GM12878 (cell line): ENCODE results near the gene LTBP3. TPM values are rescaled to one million over a fixed set of nuclear protein-coding genes. Genes with fewer than 3 reads are reported as not detected.

Experiments
- ATAC-seq: fragments of 200-7000 bp; cut with Tn5 transposase; 3 replicates; pipeline ENCODE4 v1.9.1; 2020; ENCODE audit warnings: mild to moderate bottlenecking, moderate library complexity
- BruUV-seq: library from RNA; stranded (reverse); fragments of 400-500 nt; replicated peaks from 2 replicates; lab custom pipeline; 2021; lab: Mats Ljungman, UMichigan
- CTCF ChIA-PET: fragments of 300-600 bp; sonication (Branson Sonifier 250); formaldehyde crosslinking; extraction: SDS; loops from one replicate; lab custom pipeline; 2021; ENCODE audit warnings: inconsistent platforms; lab: Yijun Ruan, JAX
- POLR2A ChIA-PET: fragments of 350-600 bp; formaldehyde crosslinking; extraction: SDS; loops from one replicate; lab custom pipeline; 2021; ENCODE audit warnings: inconsistent platforms; lab: Charles Lee
- RAD21 ChIA-PET: fragments of 300-600 bp; sonication (Branson Sonifier 250); formaldehyde crosslinking; loops from one replicate; lab custom pipeline; 2023; ENCODE audit warnings: antibody characterized with exemption; ENCODE audit not compliant: unreplicated experiment; lab: Charles Lee
- SMC1A ChIA-PET: fragments of 300-600 bp; sonication (Branson Sonifier 250); formaldehyde crosslinking; loops from one replicate; lab custom pipeline; 2023; ENCODE audit not compliant: unreplicated experiment, uncharacterized antibody; lab: Charles Lee
- DNase-seq: peaks from one replicate; pipeline ENCODE4 v3.0.0-alpha.2; 2011; ENCODE audit warnings: low read depth, low spot score
- FAIRE-seq: peaks from 3 replicates; lab custom pipeline; 2011; peaks lifted over from hg19 to GRCh38; lab: Jason Lieb, UNC
- H2AFZ ChIP-seq: 2 replicates; pipeline ENCODE4 v1.6.0; 2011; ENCODE audit warnings: low read depth, low read length, control low read depth; ENCODE audit not compliant: control insufficient read depth
- H3K27ac ChIP-seq: 2 replicates; pipeline ENCODE4 v1.5.1; 2011; ENCODE audit warnings: control low read depth; ENCODE audit not compliant: control insufficient read depth, insufficient read depth
- H3K27me3 ChIP-seq, 2 experiments: replicated peaks in 1 of 2; 2 replicates each; pipeline versions ENCODE4 v1.6.0 to v1.6.1; 2011; ENCODE audit warnings: low read length in 1 of 2; ENCODE audit not compliant: control insufficient read depth in 2 of 2, insufficient read depth in 2 of 2
- H3K36me3 ChIP-seq, 2 experiments: 2 replicates each; pipeline ENCODE4 v1.5.1; 2011; ENCODE audit warnings: low read length in 1 of 2; ENCODE audit not compliant: control insufficient read depth in 2 of 2, insufficient read depth in 2 of 2
- H3K4me1 ChIP-seq: 2 replicates; pipeline ENCODE4 v1.6.1; 2011; ENCODE audit warnings: mild to moderate bottlenecking, low read length, moderate library complexity, mixed read lengths; ENCODE audit not compliant: control insufficient read depth, insufficient read depth
- H3K4me2 ChIP-seq: 2 replicates; pipeline ENCODE4 v1.6.0; 2011; ENCODE audit warnings: control low read depth; ENCODE audit not compliant: control insufficient read depth, insufficient read depth
- H3K4me3 ChIP-seq: fragments of 200-600 bp; sonication (generic); 2 replicates; pipeline ENCODE4 v1.5.1; 2016
- H3K79me2 ChIP-seq: 2 replicates; pipeline ENCODE4 v1.6.0; 2011; ENCODE audit warnings: low read length; ENCODE audit not compliant: control insufficient read depth, insufficient read depth
- H3K9ac ChIP-seq: 2 replicates; pipeline ENCODE4 v1.8.0; 2011; ENCODE audit warnings: low read length, control low read depth, mixed read lengths; ENCODE audit not compliant: control insufficient read depth, insufficient read depth
- H3K9me3 ChIP-seq: replicated peaks from 3 replicates; pipeline ENCODE4 v1.5.1; 2011; ENCODE audit warnings: mild to moderate bottlenecking, low read length; ENCODE audit not compliant: control insufficient read depth, insufficient read depth
- H4K20me1 ChIP-seq: 2 replicates; pipeline ENCODE4 v1.6.0; 2011; ENCODE audit not compliant: control insufficient read depth, insufficient read depth
- ESRRA ChIP-seq: IDR thresholded peaks from 2 replicates; pipeline ENCODE4 v1.6.1; 2012; ENCODE audit warnings: mild to moderate bottlenecking, low read length, improper control_type of control experiment
- EZH2 ChIP-seq: IDR thresholded peaks from 2 replicates; pipeline ENCODE4 v1.6.1; 2012; ENCODE audit warnings: low read depth, mild to moderate bottlenecking, control low read depth, inconsistent platforms, low read length, borderline replicate concordance; ENCODE audit not compliant: control insufficient read depth
- GATAD2B ChIP-seq: fragments of 450-650 bp; conservative IDR thresholded peaks from 2 replicates; pipeline ENCODE4 v1.6.1; 2017; ENCODE audit warnings: low read depth, mild to moderate bottlenecking, moderate library complexity
- IKZF1 ChIP-seq: fragments of 450-650 bp; conservative IDR thresholded peaks from 2 replicates; pipeline ENCODE4 v1.6.1; 2017; ENCODE audit warnings: antibody characterized with exemption, mild to moderate bottlenecking
- JUND ChIP-seq: IDR thresholded peaks from 2 replicates; pipeline ENCODE4 v1.6.1; 2012; ENCODE audit warnings: low read depth, mild to moderate bottlenecking, low read length, improper control_type of control experiment, moderate library complexity
- MTA2 ChIP-seq: fragments of 450-650 bp; IDR thresholded peaks from 2 replicates; pipeline ENCODE4 v1.6.1; 2016; ENCODE audit warnings: low read depth, mild to moderate bottlenecking, moderate library complexity
- NR2C1 ChIP-seq: fragments of 450-650 bp; IDR thresholded peaks from 2 replicates; pipeline ENCODE4 v1.6.1; 2017; ENCODE audit warnings: antibody characterized with exemption, mild to moderate bottlenecking, moderate library complexity
- NR2F1 ChIP-seq: fragments of 450-650 bp; conservative IDR thresholded peaks from 2 replicates; pipeline ENCODE4 v1.6.1; 2017; ENCODE audit warnings: mild to moderate bottlenecking
- POLR2A ChIP-seq: IDR thresholded peaks from 2 replicates; pipeline ENCODE4 v1.6.1; 2011; ENCODE audit warnings: low read depth, mild to moderate bottlenecking, low read length
- RB1 ChIP-seq: fragments of 450-650 bp; formaldehyde crosslinking; IDR thresholded peaks from 2 replicates; pipeline ENCODE4 v1.6.1; 2017; ENCODE audit warnings: mild to moderate bottlenecking, borderline replicate concordance
- RCOR1 ChIP-seq: conservative IDR thresholded peaks from 2 replicates; pipeline ENCODE4 v1.6.1; 2012; ENCODE audit warnings: low read depth, low read length, improper control_type of control experiment
- TCF12 ChIP-seq: IDR thresholded peaks from 2 replicates; pipeline ENCODE4 v1.6.1; 2011; ENCODE audit warnings: low read depth, mild to moderate bottlenecking, low read length
- TCF3 ChIP-seq: IDR thresholded peaks from 2 replicates; pipeline ENCODE4 v1.6.1; 2012; ENCODE audit warnings: low read depth, mild to moderate bottlenecking, low read length, borderline replicate concordance; ENCODE audit not compliant: insufficient read depth
- ZBED1 ChIP-seq: IDR thresholded peaks from 2 replicates; pipeline ENCODE4 v1.6.1; 2016; ENCODE audit warnings: borderline replicate concordance
- WGBS: methylation state at CpG from one replicate; pipeline ENCODE4 v1.1.6; 2016; ENCODE audit warnings: low lambda C conversion rate; ENCODE audit not compliant: insufficient replicate concordance, insufficient coverage; ENCODE audit errors: missing lambda C conversion rate; 5-methylcytosine and 5-hydroxymethylcytosine counted together
- in situ Hi-C: fragments of 300-500 bp; cut with MboI; formaldehyde crosslinking; loops from 9 replicates; pipeline ENCODE4 v1.14.3; 2018; ENCODE audit warnings: mixed read lengths
- intact Hi-C: fragments of 100-400 bp; cut with micrococcal nuclease; formaldehyde crosslinking; loops from one replicate; pipeline ENCODE4 v1.14.2; 2022; ENCODE audit not compliant: unreplicated experiment
- polyA plus RNA-seq, 11 experiments: library from polyadenylated mRNA; depleted of rRNA in 4 of 11; unstranded in 6 of 11; stranded (reverse) in 5 of 11; fragments of >200 nt; fragmentation: Nextera tagmentation in 4 of 11; fragmentation: Illumina TruSeq in 1 of 11; extraction: Ambion mirVana in 4 of 11; extraction: Trizol in 1 of 11; gene quantifications; 1 replicate in 1 of 11; 2 replicates in 10 of 11; pipeline versions ENCODE4 v1.2.1 to v1.2.3, GENCODE V29; 2011 to 2016; ENCODE audit warnings: inconsistent platforms in 2 of 11, missing spikeins in 2 of 11, low read depth in 1 of 11
- total RNA-seq, 4 experiments: library from RNA; depleted of rRNA in 3 of 4; stranded (reverse); fragments of >200 nt in 3 of 4; fragmentation: Illumina TruSeq in 1 of 4; extraction: Trizol in 1 of 4; gene quantifications; 2 replicates each; pipeline versions ENCODE4 v1.2.1 to v1.2.3, GENCODE V29; 2013 to 2021
- TF ChIP-seq, protein P1 (sequence below): fragments of 450-650 bp; IDR thresholded peaks from 2 replicates; pipeline ENCODE4 v1.6.1; 2016; ENCODE audit warnings: mild to moderate bottlenecking
- TF ChIP-seq, protein P2 (sequence below): fragments of 450-650 bp; IDR thresholded peaks from 2 replicates; pipeline ENCODE4 v1.6.1; 2017; ENCODE audit warnings: mild to moderate bottlenecking, moderate library complexity
- TF ChIP-seq, protein P3 (sequence below): IDR thresholded peaks from 2 replicates; pipeline ENCODE4 v1.6.1; 2012; ENCODE audit warnings: low read depth, low read length, improper control_type of control experiment

Gene LTBP3
- total and polyA plus RNA-seq, 10 of the 15 experiments (the other 5 are each of a cell fraction or from before 2014, with no cell fraction given) = 2.2 to 12.2 (median 6.2) TPM; not detected in 2

DNA sequence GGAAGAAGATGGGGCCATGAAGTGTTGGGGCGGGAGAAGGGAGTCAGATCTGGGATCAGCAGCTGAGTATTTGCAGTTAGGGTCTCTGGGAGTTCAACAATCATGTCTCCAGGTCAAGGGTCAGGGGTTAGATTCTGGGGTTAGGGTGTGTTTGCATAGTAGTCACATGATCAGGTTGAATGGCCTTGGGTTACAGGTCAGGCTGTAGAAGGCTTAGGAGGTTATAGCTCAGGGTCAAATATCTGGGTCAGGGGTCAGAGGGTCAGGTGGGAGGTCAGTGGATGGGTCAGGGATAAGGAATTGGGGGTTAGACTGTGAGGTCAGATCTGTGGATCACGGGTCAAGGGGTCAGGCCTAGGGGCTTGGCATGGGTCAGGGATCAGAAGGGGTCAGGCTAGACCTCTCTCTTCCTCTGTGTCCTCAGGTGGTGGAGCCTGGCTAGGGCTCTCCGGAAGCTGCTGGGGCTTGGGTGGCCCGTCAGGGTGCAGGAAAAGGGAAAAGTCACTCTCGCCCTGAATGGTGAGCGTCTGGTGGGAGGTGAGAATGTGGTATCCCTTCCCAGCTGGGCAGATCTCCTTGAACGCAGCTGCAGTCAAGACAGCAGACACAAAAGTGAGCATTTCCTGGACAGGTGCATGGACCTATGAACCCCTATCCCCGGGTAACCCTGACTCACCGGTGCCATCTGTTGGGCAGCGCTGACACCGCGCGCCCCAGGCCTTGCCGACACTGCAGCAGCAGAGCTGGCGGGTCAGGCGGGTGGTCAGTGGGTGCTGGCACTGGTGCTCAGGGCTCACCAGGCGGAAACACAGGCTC, 6.4 kb downstream of the LTBP3 start:
- RAD21 ChIA-PET = interaction anchor here (0.5 to 2.9 kb wide), 3 partner anchors 11 to 15 kb away, joined by 3 to 19 read pairs (median 4); no protein-coding TSS in a partner anchor
- 25% methylated on average over 17 of the region's 17 CpGs for WGBS
- POLR2A ChIA-PET = interaction anchor here (0.5 to 1.2 kb wide), 2 partner anchors 12 to 135 kb away, joined by 3 read pairs; no protein-coding TSS in a partner anchor
- peaks cover 17% of the 10 kb centered on the region for H3K4me1 ChIP-seq
- no peaks in the 10 kb centered on the region for H3K79me2 ChIP-seq
- H3K4me2 ChIP-seq = no peak overlapping the region
- H4K20me1 ChIP-seq = no peaks in the 10 kb centered on the region
- FAIRE-seq (peak; percentile 84), ATAC-seq (peak; percentile 90), DNase-seq (no peak)
- no peak overlapping the region for H3K4me3 ChIP-seq
- intact Hi-C loops = no loop called here
- in situ Hi-C loops = no loop called here
- SMC1A ChIA-PET = interaction anchor here (0.7 to 2.8 kb wide), 2 partner anchors 11 to 174 kb away, joined by 3 to 11 read pairs; no protein-coding TSS in a partner anchor
- CTCF ChIA-PET = interaction anchor here (0.6 to 4.7 kb wide), 10 partner anchors 9 to 995 kb away, joined by 3 to 29 read pairs (median 4); partner anchors contain the start of genes ACTN3 and ZNRD2
- peak overlapping the region; percentile 31; the same call in 1 of the 2 replicates for H2AFZ ChIP-seq
- no peak overlapping the region for H3K9ac ChIP-seq
- no peaks in the 10 kb centered on the region for H3K27me3 ChIP-seq
- BruUV-seq = no TSS peak
- H3K27ac ChIP-seq = no peak overlapping the region
- no peaks in the 10 kb centered on the region for H3K36me3 ChIP-seq
- no peaks in the 10 kb centered on the region for H3K9me3 ChIP-seq
- TF ChIP-seq ZBED1 = no peak
- peak; percentile 74; the same call in 1 of the 2 replicates for TF ChIP-seq TCF3
- peak; percentile 77; the same call in 1 of the 2 replicates for TF ChIP-seq TCF12
- peak; percentile 53 for TF ChIP-seq IKZF1
- peak; percentile 96 for TF ChIP-seq NR2F1
- peak; percentile 87 for TF ChIP-seq NR2C1
- TF ChIP-seq EZH2 = no peak
- TF ChIP-seq, protein P1, sequence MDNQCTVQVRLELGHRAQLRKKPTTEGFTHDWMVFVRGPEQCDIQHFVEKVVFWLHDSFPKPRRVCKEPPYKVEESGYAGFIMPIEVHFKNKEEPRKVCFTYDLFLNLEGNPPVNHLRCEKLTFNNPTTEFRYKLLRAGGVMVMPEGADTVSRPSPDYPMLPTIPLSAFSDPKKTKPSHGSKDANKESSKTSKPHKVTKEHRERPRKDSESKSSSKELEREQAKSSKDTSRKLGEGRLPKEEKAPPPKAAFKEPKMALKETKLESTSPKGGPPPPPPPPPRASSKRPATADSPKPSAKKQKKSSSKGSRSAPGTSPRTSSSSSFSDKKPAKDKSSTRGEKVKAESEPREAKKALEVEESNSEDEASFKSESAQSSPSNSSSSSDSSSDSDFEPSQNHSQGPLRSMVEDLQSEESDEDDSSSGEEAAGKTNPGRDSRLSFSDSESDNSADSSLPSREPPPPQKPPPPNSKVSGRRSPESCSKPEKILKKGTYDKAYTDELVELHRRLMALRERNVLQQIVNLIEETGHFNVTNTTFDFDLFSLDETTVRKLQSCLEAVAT = no peak
- TF ChIP-seq, protein P2, sequence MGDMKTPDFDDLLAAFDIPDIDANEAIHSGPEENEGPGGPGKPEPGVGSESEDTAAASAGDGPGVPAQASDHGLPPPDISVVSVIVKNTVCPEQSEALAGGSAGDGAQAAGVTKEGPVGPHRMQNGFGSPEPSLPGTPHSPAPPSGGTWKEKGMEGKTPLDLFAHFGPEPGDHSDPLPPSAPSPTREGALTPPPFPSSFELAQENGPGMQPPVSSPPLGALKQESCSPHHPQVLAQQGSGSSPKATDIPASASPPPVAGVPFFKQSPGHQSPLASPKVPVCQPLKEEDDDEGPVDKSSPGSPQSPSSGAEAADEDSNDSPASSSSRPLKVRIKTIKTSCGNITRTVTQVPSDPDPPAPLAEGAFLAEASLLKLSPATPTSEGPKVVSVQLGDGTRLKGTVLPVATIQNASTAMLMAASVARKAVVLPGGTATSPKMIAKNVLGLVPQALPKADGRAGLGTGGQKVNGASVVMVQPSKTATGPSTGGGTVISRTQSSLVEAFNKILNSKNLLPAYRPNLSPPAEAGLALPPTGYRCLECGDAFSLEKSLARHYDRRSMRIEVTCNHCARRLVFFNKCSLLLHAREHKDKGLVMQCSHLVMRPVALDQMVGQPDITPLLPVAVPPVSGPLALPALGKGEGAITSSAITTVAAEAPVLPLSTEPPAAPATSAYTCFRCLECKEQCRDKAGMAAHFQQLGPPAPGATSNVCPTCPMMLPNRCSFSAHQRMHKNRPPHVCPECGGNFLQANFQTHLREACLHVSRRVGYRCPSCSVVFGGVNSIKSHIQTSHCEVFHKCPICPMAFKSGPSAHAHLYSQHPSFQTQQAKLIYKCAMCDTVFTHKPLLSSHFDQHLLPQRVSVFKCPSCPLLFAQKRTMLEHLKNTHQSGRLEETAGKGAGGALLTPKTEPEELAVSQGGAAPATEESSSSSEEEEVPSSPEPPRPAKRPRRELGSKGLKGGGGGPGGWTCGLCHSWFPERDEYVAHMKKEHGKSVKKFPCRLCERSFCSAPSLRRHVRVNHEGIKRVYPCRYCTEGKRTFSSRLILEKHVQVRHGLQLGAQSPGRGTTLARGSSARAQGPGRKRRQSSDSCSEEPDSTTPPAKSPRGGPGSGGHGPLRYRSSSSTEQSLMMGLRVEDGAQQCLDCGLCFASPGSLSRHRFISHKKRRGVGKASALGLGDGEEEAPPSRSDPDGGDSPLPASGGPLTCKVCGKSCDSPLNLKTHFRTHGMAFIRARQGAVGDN = no peak
- 0 out of 2 replicates have a peak, but pooled peaks have one; percentile 19 for TF ChIP-seq POLR2A
- TF ChIP-seq RCOR1 = no peak
- TF ChIP-seq ESRRA = no peak
- TF ChIP-seq GATAD2B = 0 out of 2 replicates have a peak, but pooled peaks have one; percentile 34
- no peak for TF ChIP-seq JUND
- 0 out of 2 replicates have a peak, but pooled peaks have one; percentile 30 for TF ChIP-seq MTA2
- peak; percentile 56; the same call in 1 of the 2 replicates for TF ChIP-seq RB1
- TF ChIP-seq, protein P3, sequence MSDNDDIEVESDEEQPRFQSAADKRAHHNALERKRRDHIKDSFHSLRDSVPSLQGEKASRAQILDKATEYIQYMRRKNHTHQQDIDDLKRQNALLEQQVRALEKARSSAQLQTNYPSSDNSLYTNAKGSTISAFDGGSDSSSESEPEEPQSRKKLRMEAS = no peak
